Liver (tissue), 9 donors: ENCODE results near the gene FREM2. TPM values are rescaled to one million over a fixed set of nuclear protein-coding genes. Genes with fewer than 3 reads are reported as not detected.
A peak's percentile ranks its signal among the peaks of the same experiment; 100 is the strongest.

Source experiments
- DNase-seq: peaks from one replicate; pipeline ENCODE4 v3.0.0-alpha.2; 2017; ENCODE audit warnings: low spot score
- H3K27ac ChIP-seq, 2 donors: one replicate each; pipeline ENCODE4 v1.7.0; 2013; ENCODE audit warnings: inconsistent platforms in 2 of 2, low read length in 2 of 2, control low read depth in 1 of 2, low read depth in 1 of 2, mild to moderate bottlenecking in 1 of 2
- H3K27me3 ChIP-seq, 4 donors: one replicate each; pipeline versions ENCODE4 v1.6.1 to v1.7.0; 2013; ENCODE audit warnings: low read length in 3 of 4, inconsistent platforms in 1 of 4, mild to moderate bottlenecking in 1 of 4, moderate library complexity in 1 of 4; ENCODE audit not compliant: control insufficient read depth in 4 of 4, insufficient read depth in 4 of 4
- H3K36me3 ChIP-seq, 4 donors: one replicate each; pipeline versions ENCODE4 v1.6.1 to v1.7.0; 2013; ENCODE audit warnings: low read length in 3 of 4, mild to moderate bottlenecking in 3 of 4, low read depth in 1 of 4, moderate library complexity in 1 of 4; ENCODE audit not compliant: control insufficient read depth in 4 of 4, insufficient read depth in 3 of 4
- H3K4me1 ChIP-seq, 4 donors: one replicate each; pipeline versions ENCODE4 v1.6.1 to v1.7.0; 2013; ENCODE audit warnings: low read length in 3 of 4, mild to moderate bottlenecking in 3 of 4, moderate library complexity in 1 of 4; ENCODE audit not compliant: control insufficient read depth in 4 of 4, insufficient read depth in 4 of 4
- H3K4me3 ChIP-seq, 3 donors: one replicate each; pipeline versions ENCODE4 v1.6.1 to v1.7.0; 2013; ENCODE audit warnings: low read length in 3 of 3, control low read depth in 1 of 3, low read depth in 1 of 3, mild to moderate bottlenecking in 1 of 3
- H3K9ac ChIP-seq, 2 donors: one replicate each; pipeline ENCODE4 v1.7.0; 2013; ENCODE audit warnings: low read length in 2 of 2, mild to moderate bottlenecking in 2 of 2, moderate library complexity in 2 of 2, control low read depth in 1 of 2, low read depth in 1 of 2
- H3K9me3 ChIP-seq, 4 donors: one replicate each; pipeline versions ENCODE4 v1.6.1 to v1.7.0; 2013; ENCODE audit warnings: low read length in 3 of 4; ENCODE audit not compliant: control insufficient read depth in 4 of 4
- ATF3 ChIP-seq: IDR thresholded peaks from 2 replicates; pipeline ENCODE4 v1.6.1; 2016; ENCODE audit warnings: antibody characterized with exemption
- EGR1 ChIP-seq, 2 donors: IDR thresholded peaks; 2 replicates each; pipeline ENCODE4 v1.6.1; 2016 to 2018; ENCODE audit warnings: antibody characterized with exemption in 2 of 2, low read depth in 2 of 2
- FOXA1 ChIP-seq: IDR thresholded peaks from 2 replicates; pipeline ENCODE4 v1.6.1; 2016; ENCODE audit warnings: antibody characterized with exemption
- GABPA ChIP-seq, 2 donors: IDR thresholded peaks in 1 of 2; conservative IDR thresholded peaks in 1 of 2; 2 replicates each; pipeline ENCODE4 v1.6.1; 2016; ENCODE audit warnings: antibody characterized with exemption in 2 of 2, mild to moderate bottlenecking in 1 of 2, moderate library complexity in 1 of 2
- HNF4A ChIP-seq, 2 donors: conservative IDR thresholded peaks; 2 replicates each; pipeline ENCODE4 v1.6.1; 2016; ENCODE audit warnings: antibody characterized with exemption in 2 of 2, mild to moderate bottlenecking in 2 of 2
- HNF4G ChIP-seq: IDR thresholded peaks from 2 replicates; pipeline ENCODE4 v1.6.1; 2016; ENCODE audit warnings: antibody characterized with exemption
- JUND ChIP-seq, 2 donors: IDR thresholded peaks; 2 replicates each; pipeline ENCODE4 v1.6.1; 2016; ENCODE audit warnings: antibody characterized with exemption in 2 of 2
- NR2F2 ChIP-seq: IDR thresholded peaks from 2 replicates; pipeline ENCODE4 v1.6.1; 2016; ENCODE audit warnings: antibody characterized with exemption
- REST ChIP-seq: IDR thresholded peaks from 2 replicates; pipeline ENCODE4 v1.6.1; 2016; ENCODE audit warnings: antibody characterized with exemption, mild to moderate bottlenecking
- RXRA ChIP-seq, 2 donors: IDR thresholded peaks; 2 replicates each; pipeline ENCODE4 v1.6.1; 2017 to 2018; ENCODE audit warnings: antibody characterized with exemption in 2 of 2, mild to moderate bottlenecking in 1 of 2
- YY1 ChIP-seq: IDR thresholded peaks from 2 replicates; pipeline ENCODE4 v1.6.1; 2016; ENCODE audit warnings: antibody characterized with exemption, mild to moderate bottlenecking
- ZBTB33 ChIP-seq: IDR thresholded peaks from 2 replicates; pipeline ENCODE4 v1.6.1; 2016; ENCODE audit warnings: antibody characterized with exemption
- WGBS: extraction: QIAGEN DNeasy Blood & Tissue Kit; methylation state at CpG from one replicate; pipeline ENCODE4 v1.1.7; 2013; 5-methylcytosine and 5-hydroxymethylcytosine counted together
- polyA plus RNA-seq, 2 donors: library from polyadenylated mRNA; stranded (reverse) in 1 of 2; unstranded in 1 of 2; fragments of 200-250 nt in 1 of 2; fragments of >200 nt in 1 of 2; fragmentation: Nextera tagmentation in 1 of 2; extraction: Ambion mirVana in 1 of 2; gene quantifications; one replicate each; pipeline versions ENCODE4 v1.2.1 to v1.2.3, GENCODE V29; 2013 to 2015
- total RNA-seq, 2 donors: library from RNA; depleted of rRNA; stranded (reverse); fragments of >200 nt; gene quantifications; one replicate each; pipeline ENCODE4 v1.2.3, GENCODE V29; 2014
- donor health status: healthy.
- donor health status: healthy.
- donor health status: healthy.
- donor health status: healthy.
- donor health status: healthy.

The FREM2 gene
- total and polyA plus RNA-seq, 4 donors = 0.17 to 1.7 (median 0.37) TPM

GRCh38 chr13:38875186-38875875 lies 188.5 kb downstream of the FREM2 start (continued):
- TF ChIP-seq REST (no peak), HNF4A (conservative IDR thresholded peaks at IDR 0.05) (no peak), ATF3 (no peak), FOXA1 (no peak), EGR1 (IDR thresholded peaks at IDR 0.05; ENCODE audit: low read depth in 2 of 2) (no peak), JUND (IDR thresholded peaks at IDR 0.05) (no peak), GABPA (IDR thresholded peaks at IDR 0.05 in 1 of 2, conservative IDR thresholded peaks at IDR 0.05 in 1 of 2) (no peak), HNF4G (no peak)

- no peak overlapping the region for H3K4me3 ChIP-seq
- TF ChIP-seq ZBTB33 = no peak
- no peak for TF ChIP-seq YY1
- no peak for TF ChIP-seq JUND (IDR thresholded peaks at IDR 0.05)
- TF ChIP-seq REST = no peak
- no peak for TF ChIP-seq EGR1 (IDR thresholded peaks at IDR 0.05; ENCODE audit: low read depth in 2 of 2)
- TF ChIP-seq NR2F2 = peak; percentile 81
- TF ChIP-seq RXRA (IDR thresholded peaks at IDR 0.05) = peak in 1 of 2 donors; percentile 16
- TF ChIP-seq HNF4A (conservative IDR thresholded peaks at IDR 0.05) = peak in 1 of 2 donors; percentile 37
- H3K4me1 ChIP-seq = peaks cover 0 to 7% (median 3%) of the 10 kb centered on the region in 4 donors
- H3K9me3 ChIP-seq = no peaks in the 10 kb centered on the region
- H3K27ac ChIP-seq = no peak overlapping the region
- H3K36me3 ChIP-seq = no peaks in the 10 kb centered on the region
- 26% methylated on average over 3 of the region's 3 CpGs for WGBS
- no peak for DNase-seq
- H3K9ac ChIP-seq = no peak overlapping the region
- H3K27me3 ChIP-seq = no peaks in the 10 kb centered on the region
Observed at GRCh38 chr13:38879278-38879677, 192.4 kb downstream of the FREM2 start.
